PFSK-1 (cell line): ENCODE results near the gene CMIP.

Experiments
- POLR2AphosphoS5 ChIP-seq: IDR thresholded peaks from 2 replicates; pipeline ENCODE4 v1.6.1; 2012; ENCODE audit warnings: low read depth, mild to moderate bottlenecking, control low read depth, low read length, moderate library complexity
- REST ChIP-seq, 2 experiments: IDR thresholded peaks; 2 replicates each; pipeline versions ENCODE4 v1.6.1 to v1.8.0; 2011 to 2012; ENCODE audit warnings: low read depth in 2 of 2, low read length in 2 of 2, control low read depth in 1 of 2, inconsistent platforms in 1 of 2, mild to moderate bottlenecking in 1 of 2, moderate library complexity in 1 of 2; ENCODE audit not compliant: insufficient read depth in 1 of 2

DNA sequence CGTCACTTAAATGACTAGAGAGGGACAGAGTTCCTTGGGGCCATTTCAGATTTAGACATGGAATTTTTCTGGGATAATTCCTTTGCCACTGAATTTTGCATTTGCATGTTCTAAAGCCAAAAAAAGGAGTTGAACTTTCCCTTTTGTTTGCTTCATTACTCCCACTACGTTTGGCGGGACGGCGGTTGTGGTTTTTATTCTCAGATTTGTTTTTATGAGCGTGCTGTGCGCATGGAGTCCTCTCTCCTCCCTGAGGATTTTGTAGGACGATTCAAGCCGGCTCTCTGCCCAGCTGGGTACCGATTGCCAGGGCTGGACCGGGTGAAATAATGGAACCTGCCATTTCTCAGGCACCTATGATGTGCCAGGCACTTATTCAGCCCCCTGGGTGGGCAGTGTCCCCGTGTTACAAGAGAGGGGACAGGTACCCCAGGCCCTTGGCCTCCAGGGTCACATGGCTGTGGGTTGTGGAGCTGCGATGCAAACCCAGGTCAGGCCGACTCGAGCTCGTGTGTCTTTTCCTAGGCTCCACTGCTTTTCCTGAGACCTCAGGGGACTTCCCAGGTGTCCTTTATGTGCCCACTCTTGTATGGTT, 18.8 kb downstream of the CMIP start:
- TF ChIP-seq POLR2AphosphoS5 (no peak), REST (IDR thresholded peaks at IDR 0.05; ENCODE audit: insufficient read depth in 1 of 2, low read depth in 2 of 2, low read length in 2 of 2) (no peak)
